HEK293 (cell line): ENCODE measurements around the gene DHRS4.

Experiments
- CTCF ChIA-PET: fragments of 350-600 bp; formaldehyde crosslinking; extraction: SDS; loops from one replicate; lab custom pipeline; 2021; ENCODE audit warnings: antibody characterized with exemption; lab: Yijun Ruan, JAX
- POLR2A ChIA-PET: fragments of 300-600 bp; formaldehyde crosslinking; extraction: SDS; loops from one replicate; lab custom pipeline; 2020; ENCODE audit warnings: antibody characterized with exemption, inconsistent platforms; lab: Yijun Ruan, JAX
- H3K27ac ChIP-seq: fragments of 200-500 bp; sonication (Bioruptor generic); 2 replicates; pipeline ENCODE4 v1.5.1; 2014; ENCODE audit warnings: low read depth, low read length, control low read depth, inconsistent platforms; ENCODE audit errors: extremely low read depth
- H3K36me3 ChIP-seq, 2 experiments: fragments of 200-500 bp in 1 of 2; sonication (Bioruptor generic) in 1 of 2; 1 replicate in 1 of 2; 2 replicates in 1 of 2; pipeline ENCODE4 v1.5.1; 2014 to 2017; ENCODE audit warnings: inconsistent platforms in 2 of 2, low read length in 2 of 2; ENCODE audit not compliant: control insufficient read depth in 2 of 2, insufficient read depth in 1 of 2
- H3K4me1 ChIP-seq: fragments of 200-500 bp; sonication (Bioruptor generic); 2 replicates; pipeline ENCODE4 v1.5.1; 2014; ENCODE audit warnings: mild to moderate bottlenecking, low read length, inconsistent platforms; ENCODE audit not compliant: control insufficient read depth, insufficient read depth
- H3K4me3 ChIP-seq: 2 replicates; pipeline ENCODE4 v1.5.1; 2011; ENCODE audit warnings: low read depth, mild to moderate bottlenecking, control low read depth, low read length, moderate library complexity
- H3K9me3 ChIP-seq: fragments of 200-500 bp; sonication (Bioruptor generic); 2 replicates; pipeline ENCODE4 v1.5.1; 2014; ENCODE audit warnings: low read depth, low read length, inconsistent platforms; ENCODE audit not compliant: control insufficient read depth, insufficient read depth
- BCL11A ChIP-seq: fragments of 450-650 bp; formaldehyde crosslinking; IDR thresholded peaks from 2 replicates; pipeline ENCODE4 v1.5.1; 2016; ENCODE audit warnings: low read depth, missing biosample characterization, missing genetic modification characterization
- FEZF1 ChIP-seq: fragments of 450-650 bp; formaldehyde crosslinking; IDR thresholded peaks from 2 replicates; pipeline ENCODE4 v1.5.1; 2016; ENCODE audit warnings: missing biosample characterization, missing genetic modification characterization
- HOXD13 ChIP-seq: sonication (generic); formaldehyde crosslinking; IDR thresholded peaks from 2 replicates; pipeline ENCODE4 v1.8.0; 2022; ENCODE audit warnings: missing genetic modification reagents, borderline replicate concordance
- KLF7 ChIP-seq: fragments of 450-650 bp; formaldehyde crosslinking; IDR thresholded peaks from 2 replicates; pipeline ENCODE4 v1.5.1; 2016; ENCODE audit warnings: missing biosample characterization, missing genetic modification characterization, borderline replicate concordance
- ZBTB21 ChIP-seq: fragments of 450-650 bp; formaldehyde crosslinking; IDR thresholded peaks from 2 replicates; pipeline ENCODE4 v1.5.1; 2017; ENCODE audit warnings: missing biosample characterization, missing genetic modification characterization
- ZFP41 ChIP-seq: fragments of 450-650 bp; formaldehyde crosslinking; IDR thresholded peaks from 2 replicates; pipeline ENCODE4 v1.5.1; 2016; ENCODE audit warnings: missing biosample characterization, missing genetic modification characterization, borderline replicate concordance
- ZNF121 ChIP-seq: fragments of 450-650 bp; formaldehyde crosslinking; IDR thresholded peaks from 2 replicates; pipeline ENCODE4 v1.5.1; 2016; ENCODE audit warnings: missing biosample characterization, missing genetic modification characterization
- ZNF155 ChIP-seq: fragments of 450-650 bp; formaldehyde crosslinking; IDR thresholded peaks from 2 replicates; pipeline ENCODE4 v1.5.1; 2016; ENCODE audit warnings: missing biosample characterization, missing genetic modification characterization
- ZNF174 ChIP-seq: fragments of 450-650 bp; formaldehyde crosslinking; IDR thresholded peaks from 2 replicates; pipeline ENCODE4 v1.5.0; 2017; ENCODE audit warnings: missing biosample characterization, mild to moderate bottlenecking, missing genetic modification characterization
- ZNF202 ChIP-seq: fragments of 450-650 bp; formaldehyde crosslinking; IDR thresholded peaks from 2 replicates; pipeline ENCODE4 v1.5.1; 2016; ENCODE audit warnings: missing biosample characterization, missing genetic modification characterization, borderline replicate concordance
- ZNF26 ChIP-seq: fragments of 450-650 bp; formaldehyde crosslinking; IDR thresholded peaks from 2 replicates; pipeline ENCODE4 v1.5.1; 2016; ENCODE audit warnings: missing biosample characterization, missing genetic modification characterization
- ZNF416 ChIP-seq: fragments of 450-650 bp; formaldehyde crosslinking; IDR thresholded peaks from 2 replicates; pipeline ENCODE4 v1.5.1; 2016; ENCODE audit warnings: missing biosample characterization, missing genetic modification characterization
- ZNF544 ChIP-seq: fragments of 450-650 bp; formaldehyde crosslinking; IDR thresholded peaks from 2 replicates; pipeline ENCODE4 v1.5.0; 2017; ENCODE audit warnings: missing biosample characterization, missing genetic modification characterization
- ZNF558 ChIP-seq: fragments of 450-650 bp; formaldehyde crosslinking; IDR thresholded peaks from 2 replicates; pipeline ENCODE4 v1.5.1; 2016; ENCODE audit warnings: missing biosample characterization, missing genetic modification characterization
- ZNF561 ChIP-seq: fragments of 450-650 bp; IDR thresholded peaks from 2 replicates; pipeline ENCODE4 v1.5.1; 2018; ENCODE audit warnings: missing biosample characterization, missing genetic modification characterization, borderline replicate concordance
- ZNF596 ChIP-seq: fragments of 450-650 bp; IDR thresholded peaks from 2 replicates; pipeline ENCODE4 v1.5.0; 2018; ENCODE audit warnings: missing biosample characterization, mild to moderate bottlenecking, missing genetic modification characterization, moderate library complexity
- ZNF704 ChIP-seq: fragments of 450-650 bp; formaldehyde crosslinking; IDR thresholded peaks from 2 replicates; pipeline ENCODE4 v1.5.1; 2016; ENCODE audit warnings: missing biosample characterization, missing genetic modification characterization
- ZNF707 ChIP-seq: fragments of 450-650 bp; formaldehyde crosslinking; IDR thresholded peaks from 2 replicates; pipeline ENCODE4 v1.5.1; 2016; ENCODE audit warnings: missing biosample characterization, missing genetic modification characterization
- ZNF791 ChIP-seq: fragments of 450-650 bp; formaldehyde crosslinking; IDR thresholded peaks from 2 replicates; pipeline ENCODE4 v1.5.1; 2016; ENCODE audit warnings: missing biosample characterization, missing genetic modification characterization
- ZNF830 ChIP-seq: fragments of 450-650 bp; IDR thresholded peaks from 2 replicates; pipeline ENCODE4 v1.5.0; 2018; ENCODE audit warnings: missing biosample characterization, missing genetic modification characterization, low read depth, mild to moderate bottlenecking, moderate library complexity
- TF ChIP-seq, protein P1 (sequence below): fragments of 450-650 bp; formaldehyde crosslinking; IDR thresholded peaks from 2 replicates; pipeline ENCODE4 v1.5.1; 2016; ENCODE audit warnings: missing biosample characterization, missing genetic modification characterization
- TF ChIP-seq, protein P2 (sequence below): fragments of 450-650 bp; formaldehyde crosslinking; IDR thresholded peaks from 2 replicates; pipeline ENCODE4 v1.5.1; 2016; ENCODE audit warnings: missing biosample characterization, missing genetic modification characterization
- TF ChIP-seq, protein P3 (sequence below): fragments of 450-650 bp; formaldehyde crosslinking; IDR thresholded peaks from 2 replicates; pipeline ENCODE4 v1.5.1; 2016; ENCODE audit warnings: missing biosample characterization, missing genetic modification characterization

Gene DHRS4

DNA sequence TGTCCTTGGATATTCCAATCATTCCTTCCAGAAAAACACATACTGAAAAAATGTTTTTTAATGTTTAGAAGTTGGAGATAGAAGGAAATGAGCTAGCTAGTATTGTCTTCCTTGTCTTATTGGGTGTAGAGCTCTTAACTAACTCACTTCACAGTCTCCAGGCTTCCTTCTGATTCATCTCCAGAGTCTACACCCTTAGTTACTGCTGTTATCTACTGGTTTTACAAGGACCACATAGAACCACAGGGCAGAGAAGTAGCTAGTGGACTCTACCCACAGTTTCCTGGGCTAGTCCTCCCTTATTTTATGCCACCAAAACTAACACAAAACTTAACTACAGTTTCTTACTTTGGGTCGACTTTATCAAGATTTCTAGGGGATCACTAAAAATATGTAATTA is 31.0 kb upstream of the DHRS4 start:
- no peak overlapping the region for H3K4me3 ChIP-seq
- POLR2A ChIA-PET: no interaction called here
- no peak overlapping the region for H3K27ac ChIP-seq
- CTCF ChIA-PET: interaction anchor here (0.6 to 2.0 kb wide), 4 partner anchors 12 to 291 kb away, joined by 3 to 13 read pairs (median 4); no protein-coding TSS in a partner anchor
- no peaks in the 10 kb centered on the region for H3K36me3 ChIP-seq
- TF ChIP-seq ZNF121 (tag by site-specific recombination): no peak
- TF ChIP-seq KLF7 (tag by site-specific recombination): no peak
- no peak for TF ChIP-seq ZNF155 (tag by site-specific recombination)
- TF ChIP-seq ZNF704 (tag by site-specific recombination): no peak
- no peak for TF ChIP-seq ZNF830 (tag by site-specific recombination)
- no peak for TF ChIP-seq ZBTB21 (tag by site-specific recombination)
- no peak for TF ChIP-seq ZNF26 (tag by site-specific recombination)
- no peak for TF ChIP-seq BCL11A (tag by site-specific recombination)
- TF ChIP-seq FEZF1: no peak
- no peak for TF ChIP-seq ZNF707 (tag by site-specific recombination)
- TF ChIP-seq HOXD13 (CRISPR knock-in tag): no peak
- no peak for TF ChIP-seq ZNF416 (tag by site-specific recombination)
- no peak for TF ChIP-seq ZNF202
- no peak for TF ChIP-seq ZNF596 (tag by site-specific recombination)
- TF ChIP-seq, protein P1, sequence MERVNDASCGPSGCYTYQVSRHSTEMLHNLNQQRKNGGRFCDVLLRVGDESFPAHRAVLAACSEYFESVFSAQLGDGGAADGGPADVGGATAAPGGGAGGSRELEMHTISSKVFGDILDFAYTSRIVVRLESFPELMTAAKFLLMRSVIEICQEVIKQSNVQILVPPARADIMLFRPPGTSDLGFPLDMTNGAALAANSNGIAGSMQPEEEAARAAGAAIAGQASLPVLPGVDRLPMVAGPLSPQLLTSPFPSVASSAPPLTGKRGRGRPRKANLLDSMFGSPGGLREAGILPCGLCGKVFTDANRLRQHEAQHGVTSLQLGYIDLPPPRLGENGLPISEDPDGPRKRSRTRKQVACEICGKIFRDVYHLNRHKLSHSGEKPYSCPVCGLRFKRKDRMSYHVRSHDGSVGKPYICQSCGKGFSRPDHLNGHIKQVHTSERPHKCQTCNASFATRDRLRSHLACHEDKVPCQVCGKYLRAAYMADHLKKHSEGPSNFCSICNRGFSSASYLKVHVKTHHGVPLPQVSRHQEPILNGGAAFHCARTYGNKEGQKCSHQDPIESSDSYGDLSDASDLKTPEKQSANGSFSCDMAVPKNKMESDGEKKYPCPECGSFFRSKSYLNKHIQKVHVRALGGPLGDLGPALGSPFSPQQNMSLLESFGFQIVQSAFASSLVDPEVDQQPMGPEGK (tag by site-specific recombination): no peak
- TF ChIP-seq, all 188 proteins: peak for 0
- Histone ChIP-seq H3K9me3 (no peaks in the 10 kb centered on the region), H3K4me1 (no peaks in the 10 kb centered on the region)

DNA sequence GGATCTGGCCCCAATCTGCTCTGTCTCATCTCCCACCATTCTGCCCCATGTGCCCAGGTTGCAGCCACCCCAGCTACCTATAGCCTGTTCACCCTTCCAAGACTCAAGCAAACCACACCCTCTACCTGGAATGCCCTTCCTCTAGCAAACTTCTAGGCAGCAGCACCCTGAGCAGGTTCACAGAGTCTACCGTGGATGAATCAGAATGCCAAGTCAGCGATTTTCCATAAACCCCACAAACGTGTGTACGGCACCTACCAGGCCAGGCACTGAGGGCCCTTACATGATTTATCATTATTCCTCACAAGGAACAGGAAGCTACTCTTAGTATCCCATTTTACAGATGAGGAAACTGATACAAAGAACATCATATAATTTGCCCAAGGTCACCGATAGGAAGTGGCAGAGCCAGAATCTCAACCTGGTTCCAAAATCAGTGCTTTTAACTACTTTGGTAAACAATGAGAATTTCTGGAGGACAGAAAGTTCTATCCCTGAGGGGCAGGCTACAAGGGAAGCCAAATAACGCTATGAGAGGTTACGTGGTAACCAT is 28.0 kb upstream of the DHRS4 start:
- H3K9me3 ChIP-seq: no peaks in the 10 kb centered on the region
- CTCF ChIA-PET: interaction anchor here (0.6 to 1.1 kb wide), 2 partner anchors 364 to 480 kb away, joined by 3 read pairs; no protein-coding TSS in a partner anchor
- POLR2A ChIA-PET: no interaction called here
- H3K27ac ChIP-seq: no peak overlapping the region
- TF ChIP-seq, protein P2, sequence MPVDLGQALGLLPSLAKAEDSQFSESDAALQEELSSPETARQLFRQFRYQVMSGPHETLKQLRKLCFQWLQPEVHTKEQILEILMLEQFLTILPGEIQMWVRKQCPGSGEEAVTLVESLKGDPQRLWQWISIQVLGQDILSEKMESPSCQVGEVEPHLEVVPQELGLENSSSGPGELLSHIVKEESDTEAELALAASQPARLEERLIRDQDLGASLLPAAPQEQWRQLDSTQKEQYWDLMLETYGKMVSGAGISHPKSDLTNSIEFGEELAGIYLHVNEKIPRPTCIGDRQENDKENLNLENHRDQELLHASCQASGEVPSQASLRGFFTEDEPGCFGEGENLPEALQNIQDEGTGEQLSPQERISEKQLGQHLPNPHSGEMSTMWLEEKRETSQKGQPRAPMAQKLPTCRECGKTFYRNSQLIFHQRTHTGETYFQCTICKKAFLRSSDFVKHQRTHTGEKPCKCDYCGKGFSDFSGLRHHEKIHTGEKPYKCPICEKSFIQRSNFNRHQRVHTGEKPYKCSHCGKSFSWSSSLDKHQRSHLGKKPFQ (tag by site-specific recombination): no peak
- TF ChIP-seq ZNF558 (tag by site-specific recombination) (no peak), ZNF174 (tag by site-specific recombination) (no peak), ZNF155 (tag by site-specific recombination) (no peak), ZFP41 (tag by site-specific recombination) (no peak), ZNF544 (tag by site-specific recombination) (no peak), ZNF561 (tag by site-specific recombination) (no peak), ZNF791 (no peak)
- TF ChIP-seq, protein P3, sequence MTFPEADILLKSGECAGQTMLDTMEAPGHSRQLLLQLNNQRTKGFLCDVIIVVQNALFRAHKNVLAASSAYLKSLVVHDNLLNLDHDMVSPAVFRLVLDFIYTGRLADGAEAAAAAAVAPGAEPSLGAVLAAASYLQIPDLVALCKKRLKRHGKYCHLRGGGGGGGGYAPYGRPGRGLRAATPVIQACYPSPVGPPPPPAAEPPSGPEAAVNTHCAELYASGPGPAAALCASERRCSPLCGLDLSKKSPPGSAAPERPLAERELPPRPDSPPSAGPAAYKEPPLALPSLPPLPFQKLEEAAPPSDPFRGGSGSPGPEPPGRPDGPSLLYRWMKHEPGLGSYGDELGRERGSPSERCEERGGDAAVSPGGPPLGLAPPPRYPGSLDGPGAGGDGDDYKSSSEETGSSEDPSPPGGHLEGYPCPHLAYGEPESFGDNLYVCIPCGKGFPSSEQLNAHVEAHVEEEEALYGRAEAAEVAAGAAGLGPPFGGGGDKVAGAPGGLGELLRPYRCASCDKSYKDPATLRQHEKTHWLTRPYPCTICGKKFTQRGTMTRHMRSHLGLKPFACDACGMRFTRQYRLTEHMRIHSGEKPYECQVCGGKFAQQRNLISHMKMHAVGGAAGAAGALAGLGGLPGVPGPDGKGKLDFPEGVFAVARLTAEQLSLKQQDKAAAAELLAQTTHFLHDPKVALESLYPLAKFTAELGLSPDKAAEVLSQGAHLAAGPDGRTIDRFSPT (tag by site-specific recombination): no peak
- no peak overlapping the region for H3K4me3 ChIP-seq
- no peaks in the 10 kb centered on the region for H3K4me1 ChIP-seq
- H3K36me3 ChIP-seq: no peaks in the 10 kb centered on the region
